OCI-LY1 (cell line): ENCODE results near the gene ADGRL1.
"Not testable (repeated sequence)": the region's sequence is repeated elsewhere in the genome, so short reads cannot be mapped to it uniquely, and the experiment has no call there.

Source experiments
- H2AFZ ChIP-seq: fragments of 200-600 bp; sonication (generic), shearing (Covaris generic); 2 replicates; pipeline ENCODE4 v1.6.0; 2014; ENCODE audit warnings: antibody characterized with exemption, mild to moderate bottlenecking, low read length
- H3F3A ChIP-seq: fragments of 200-600 bp; sonication (generic), shearing (Covaris generic); 2 replicates; pipeline ENCODE4 v1.6.0; 2014; ENCODE audit warnings: mild to moderate bottlenecking, antibody characterized with exemption, low read length, moderate library complexity; ENCODE audit not compliant: insufficient read depth
- H3K27ac ChIP-seq: fragments of 200-600 bp; sonication (generic); 2 replicates; pipeline ENCODE4 v1.5.1; 2014; ENCODE audit warnings: low read length, mixed run types, mild to moderate bottlenecking, low read depth; ENCODE audit not compliant: poor library complexity, severe bottlenecking
- H3K27me3 ChIP-seq: fragments of 200-600 bp; sonication (generic); 2 replicates; pipeline ENCODE4 v1.6.0; 2014; ENCODE audit warnings: antibody characterized with exemption, mild to moderate bottlenecking, low read length, moderate library complexity; ENCODE audit not compliant: insufficient read depth
- H3K36me3 ChIP-seq: fragments of 200-600 bp; sonication (generic); 2 replicates; pipeline ENCODE4 v1.6.1; 2014; ENCODE audit warnings: mild to moderate bottlenecking, antibody characterized with exemption, low read length, moderate library complexity, mixed read lengths; ENCODE audit not compliant: insufficient read depth
- H3K4me1 ChIP-seq: fragments of 200-600 bp; sonication (generic); 2 replicates; pipeline ENCODE4 v1.5.1; 2014; ENCODE audit warnings: mild to moderate bottlenecking, low read length, moderate library complexity; ENCODE audit not compliant: insufficient read depth, severe bottlenecking
- H3K4me2 ChIP-seq: fragments of 200-600 bp; sonication (generic), shearing (Covaris generic); 2 replicates; pipeline ENCODE4 v1.6.1; 2014; ENCODE audit warnings: low read length
- H3K4me3 ChIP-seq: fragments of 200-600 bp; sonication (generic); 2 replicates; pipeline ENCODE4 v1.5.1; 2014; ENCODE audit warnings: low read length, low read depth, mild to moderate bottlenecking, mixed read lengths; ENCODE audit not compliant: poor library complexity, severe bottlenecking
- H3K79me2 ChIP-seq: fragments of 200-600 bp; shearing (Covaris generic); 2 replicates; pipeline ENCODE4 v1.6.1; 2016; ENCODE audit warnings: mixed run types, low read length, mixed read lengths; ENCODE audit not compliant: insufficient read depth
- H3K9ac ChIP-seq: fragments of 200-600 bp; sonication (generic), shearing (Covaris generic); 2 replicates; pipeline ENCODE4 v1.6.1; 2014; ENCODE audit warnings: mild to moderate bottlenecking, low read length, mixed read lengths
- H3K9me2 ChIP-seq: fragments of 200-600 bp; sonication (generic), shearing (Covaris generic); 2 replicates; pipeline ENCODE4 v1.6.1; 2014; ENCODE audit warnings: low read depth, mild to moderate bottlenecking, low read length, mixed read lengths
- H3K9me3 ChIP-seq: fragments of 200-600 bp; shearing (Covaris generic); 2 replicates; pipeline ENCODE4 v1.6.1; 2014; ENCODE audit warnings: low read length, mixed read lengths
- H4K20me1 ChIP-seq: fragments of 200-600 bp; sonication (generic), shearing (Covaris generic); 2 replicates; pipeline ENCODE4 v1.6.0; 2016; ENCODE audit warnings: mild to moderate bottlenecking, low read length; ENCODE audit not compliant: insufficient read depth
- CTCF ChIP-seq: fragments of 200-600 bp; sonication (generic), shearing (Covaris generic); IDR thresholded peaks from 2 replicates; pipeline ENCODE4 v1.5.1; 2017; ENCODE audit warnings: mild to moderate bottlenecking, antibody characterized with exemption, low read length, moderate library complexity, mixed read lengths
- EZH2 ChIP-seq: fragments of 200-600 bp; sonication (generic), shearing (Covaris generic); IDR thresholded peaks from 2 replicates; pipeline ENCODE4 v1.8.0; 2017; ENCODE audit warnings: borderline replicate concordance, mixed run types, mild to moderate bottlenecking, antibody characterized with exemption, low read length, moderate library complexity, mixed read lengths

ADGRL1 gene

DNA sequence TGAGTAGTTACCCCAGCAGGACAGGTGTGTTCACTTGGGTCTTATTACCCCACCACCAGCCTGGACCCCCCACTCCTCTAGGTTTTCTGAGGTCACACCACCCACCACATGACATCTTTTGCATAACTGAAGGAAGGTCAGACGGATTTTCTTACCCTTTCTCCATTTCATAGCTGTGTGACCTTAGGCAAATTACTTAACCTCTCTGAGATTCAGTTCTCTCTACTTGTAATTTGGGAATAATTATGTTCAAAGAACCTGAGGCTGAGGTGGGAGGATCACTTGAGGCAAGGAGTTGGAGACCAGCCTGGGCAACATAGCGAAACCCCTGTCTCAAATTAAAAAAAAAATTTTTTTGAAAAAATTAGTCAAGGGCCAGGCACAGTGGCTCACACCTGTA, 43.9 kb upstream of the ADGRL1 start:
- H3K27ac ChIP-seq, H3K4me3 ChIP-seq, H3K4me2 ChIP-seq: not testable (repeated sequence)

DNA sequence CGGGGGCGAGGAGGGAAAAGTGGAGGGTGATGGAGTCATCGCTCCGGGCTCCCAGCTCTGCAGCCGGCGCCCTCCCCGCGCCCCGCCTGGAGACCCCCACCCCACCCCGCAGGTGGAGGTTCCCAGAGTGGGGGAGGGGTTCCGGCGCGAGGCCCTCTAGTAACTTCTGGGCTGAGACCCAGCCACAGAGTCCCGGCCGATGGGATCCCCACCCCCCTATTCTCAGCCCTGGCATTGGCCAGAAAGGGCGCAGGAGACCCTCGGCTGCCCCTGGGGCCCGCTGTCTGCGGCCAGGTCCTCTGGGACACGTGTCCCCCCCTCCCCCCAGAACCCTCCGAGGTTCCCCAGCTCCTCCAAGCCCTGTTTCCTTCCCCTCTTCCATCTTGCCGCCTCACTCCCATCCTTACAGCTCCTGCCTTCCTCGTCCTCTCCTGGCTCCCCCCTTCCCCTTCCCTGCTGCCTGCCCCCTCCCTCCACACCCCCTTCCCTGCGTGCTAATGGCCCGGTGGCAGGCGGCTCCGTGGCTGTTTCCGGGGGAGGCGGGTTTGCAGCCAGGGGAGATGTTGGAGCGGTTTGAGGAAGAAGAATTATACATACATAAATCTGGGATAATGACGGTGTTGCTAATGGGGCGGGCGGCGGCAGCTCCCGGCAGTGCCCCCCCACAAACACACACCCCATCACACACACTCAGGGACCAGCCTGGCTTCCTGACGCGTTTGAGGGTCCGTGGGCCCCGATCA, 43.2 kb upstream of the ADGRL1 start:
- H2AFZ ChIP-seq, H3K9ac ChIP-seq, H3K27ac ChIP-seq, H3K36me3 ChIP-seq, H3K27me3 ChIP-seq, H3K79me2 ChIP-seq, H3F3A ChIP-seq, H3K4me1 ChIP-seq, H3K4me2 ChIP-seq, H3K9me2 ChIP-seq, H3K9me3 ChIP-seq, H4K20me1 ChIP-seq: not testable (repeated sequence)
- peak overlapping the region; percentile 44 for H3K4me3 ChIP-seq

More for the DNA sequence above, 43.9 kb upstream of the ADGRL1 start:
- H3K27me3 ChIP-seq, H3K9me3 ChIP-seq, H3F3A ChIP-seq, H2AFZ ChIP-seq, H3K4me1 ChIP-seq, H3K9ac ChIP-seq, H4K20me1 ChIP-seq, H3K9me2 ChIP-seq, H3K79me2 ChIP-seq, H3K36me3 ChIP-seq: not testable (repeated sequence)

- H3K27ac ChIP-seq: no peak overlapping the region
- H3K79me2 ChIP-seq: no peaks in the 10 kb centered on the region
These were observed 42.6 kb upstream of the ADGRL1 start for GRCh38 chr19:14248578-14249011.

DNA sequence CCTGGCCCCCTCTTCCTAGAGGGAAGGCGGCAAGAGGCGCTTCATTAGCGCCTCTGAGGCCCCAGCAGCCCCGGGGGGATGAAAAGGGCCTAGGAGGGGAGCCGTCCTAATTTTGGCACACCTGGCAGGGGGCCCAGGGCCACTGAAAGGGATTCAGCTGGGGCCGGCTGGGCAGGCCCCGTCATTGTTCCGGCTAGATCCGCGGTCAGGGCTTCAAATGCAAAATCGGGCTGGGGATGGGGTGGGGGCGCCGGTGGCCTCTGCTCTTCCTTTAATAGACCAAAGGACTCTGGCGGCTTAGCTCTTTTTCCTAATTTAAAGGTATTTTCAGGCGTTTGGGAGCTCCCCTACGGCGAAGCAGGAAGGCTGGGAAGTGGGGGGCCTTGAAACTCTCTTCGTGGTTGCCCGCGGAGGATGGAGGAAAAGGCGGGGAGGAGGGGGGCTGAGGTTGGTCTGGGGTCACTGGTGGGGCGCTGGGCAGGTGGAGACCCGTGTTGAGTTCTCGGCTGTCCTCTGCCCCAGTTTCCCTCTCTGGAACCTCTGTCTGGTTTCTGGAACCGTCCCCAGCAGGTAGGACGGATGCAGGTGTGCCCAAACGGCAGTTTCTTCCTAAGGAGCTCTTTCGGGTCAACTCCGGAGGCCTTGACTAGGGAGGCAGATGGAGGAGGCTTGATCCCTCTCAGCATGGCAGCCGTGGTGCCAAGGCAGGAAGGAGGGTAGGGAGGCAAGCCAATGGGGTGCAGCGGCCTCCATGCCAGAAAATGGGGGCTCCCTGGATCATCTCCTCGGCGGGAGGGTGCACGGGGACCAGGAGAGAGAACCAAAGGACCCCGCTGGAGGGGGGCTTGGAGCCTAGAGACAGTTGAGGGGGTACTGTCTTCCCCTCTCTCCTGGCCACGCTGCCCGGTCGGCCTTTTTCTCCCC, 41.8 kb upstream of the ADGRL1 start:
- not testable (repeated sequence) for H3K4me3 ChIP-seq, H3K4me1 ChIP-seq, H3K9me2 ChIP-seq, H3K4me2 ChIP-seq, H3K9ac ChIP-seq, H3K9me3 ChIP-seq, H3F3A ChIP-seq, H3K79me2 ChIP-seq, H3K27ac ChIP-seq, H4K20me1 ChIP-seq, H2AFZ ChIP-seq, H3K27me3 ChIP-seq, H3K36me3 ChIP-seq

More at GRCh38 chr19:14248578-14249011, 42.6 kb upstream of the ADGRL1 start:
- no peaks in the 10 kb centered on the region for H3K27me3 ChIP-seq
- H3K9me2 ChIP-seq: no peaks in the 10 kb centered on the region
- H4K20me1 ChIP-seq: no peaks in the 10 kb centered on the region
- H3K4me3 ChIP-seq: no peak overlapping the region
- H3K4me2 ChIP-seq: no peak overlapping the region
- H3K9ac ChIP-seq: no peak overlapping the region
- H3F3A ChIP-seq: no peaks in the 10 kb centered on the region
- no peaks in the 10 kb centered on the region for H3K4me1 ChIP-seq
- H2AFZ ChIP-seq: no peak overlapping the region
- no peaks in the 10 kb centered on the region for H3K36me3 ChIP-seq
- H3K9me3 ChIP-seq: no peaks in the 10 kb centered on the region
- TF ChIP-seq CTCF (no peak), EZH2 (no peak)

- H3K79me2 ChIP-seq, H4K20me1 ChIP-seq, H3K36me3 ChIP-seq, H3K9ac ChIP-seq, H2AFZ ChIP-seq, H3K27me3 ChIP-seq, H3K27ac ChIP-seq, H3K4me2 ChIP-seq, H3K4me1 ChIP-seq, H3K9me2 ChIP-seq, H3K4me3 ChIP-seq, H3K9me3 ChIP-seq, H3F3A ChIP-seq: not testable (repeated sequence)
These were observed 41.2 kb upstream of the ADGRL1 start for GRCh38 chr19:14247205-14247547.

DNA sequence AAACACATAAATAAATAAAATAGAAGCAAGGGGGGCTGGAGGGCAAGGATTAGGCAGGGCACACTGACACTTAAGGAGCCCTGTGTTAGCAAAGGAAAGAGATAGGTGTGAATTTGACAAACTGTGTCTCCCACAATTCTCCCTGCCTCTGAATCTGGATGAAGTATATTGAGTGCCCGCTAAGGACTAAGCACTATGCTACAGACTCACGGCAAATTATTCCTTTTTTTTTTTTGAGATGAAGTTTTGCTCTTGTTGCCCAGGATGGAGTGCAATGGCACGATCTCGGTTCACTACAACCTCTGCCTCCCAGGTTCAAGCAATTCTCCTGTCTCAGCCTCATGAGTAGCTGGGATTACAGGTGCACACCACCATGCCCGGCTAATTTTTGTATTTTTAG, 38.4 kb upstream of the ADGRL1 start:
- H3K4me1 ChIP-seq, H2AFZ ChIP-seq, H3K9me2 ChIP-seq, H4K20me1 ChIP-seq, H3K27ac ChIP-seq, H3K4me3 ChIP-seq, H3K36me3 ChIP-seq, H3K4me2 ChIP-seq, H3K9ac ChIP-seq, H3F3A ChIP-seq, H3K9me3 ChIP-seq, H3K27me3 ChIP-seq, H3K79me2 ChIP-seq: not testable (repeated sequence)
